ENCODE results near the gene INPP5D. TPM values are rescaled to one million over a fixed set of nuclear protein-coding genes. Genes with fewer than 3 reads are reported as not detected.

Gene INPP5D
- total RNA-seq, 2 donors from 2014 or later, result 0.66 to 3.0 TPM

- Mint-ChIP-seq H3K9me3 (peaks cover 7% of the 10 kb centered on the region), H3K4me3 (no peak overlapping the region), H3K27me3 (ENCODE audit: insufficient read depth) (no peaks in the 10 kb centered on the region), H3K4me1 (no peaks in the 10 kb centered on the region), H3K27ac (no peak overlapping the region), H3K36me3 (ENCODE audit: low read depth) (no peaks in the 10 kb centered on the region)
- Histone ChIP-seq H3K9me3 (ENCODE audit: control insufficient read depth, low read length) (peaks cover 7% of the 10 kb centered on the region), H3K4me1 (ENCODE audit: control insufficient read depth, insufficient read depth, low read length) (no peaks in the 10 kb centered on the region), H3K36me3 (ENCODE audit: control insufficient read depth, insufficient read depth, low read length) (no peaks in the 10 kb centered on the region), H3K4me3 (ENCODE audit: low read length) (no peak overlapping the region), H3K9ac (ENCODE audit: extremely low read depth, low read length, poor library complexity, severe bottlenecking) (no peak overlapping the region), H3K27me3 (ENCODE audit: control insufficient read depth, insufficient read depth, low read length, poor library complexity, severe bottlenecking) (no peaks in the 10 kb centered on the region), H3K27ac (ENCODE audit: low read depth, low read length) (no peak overlapping the region)
- no peak for DNase-seq
- TF ChIP-seq, protein P1, sequence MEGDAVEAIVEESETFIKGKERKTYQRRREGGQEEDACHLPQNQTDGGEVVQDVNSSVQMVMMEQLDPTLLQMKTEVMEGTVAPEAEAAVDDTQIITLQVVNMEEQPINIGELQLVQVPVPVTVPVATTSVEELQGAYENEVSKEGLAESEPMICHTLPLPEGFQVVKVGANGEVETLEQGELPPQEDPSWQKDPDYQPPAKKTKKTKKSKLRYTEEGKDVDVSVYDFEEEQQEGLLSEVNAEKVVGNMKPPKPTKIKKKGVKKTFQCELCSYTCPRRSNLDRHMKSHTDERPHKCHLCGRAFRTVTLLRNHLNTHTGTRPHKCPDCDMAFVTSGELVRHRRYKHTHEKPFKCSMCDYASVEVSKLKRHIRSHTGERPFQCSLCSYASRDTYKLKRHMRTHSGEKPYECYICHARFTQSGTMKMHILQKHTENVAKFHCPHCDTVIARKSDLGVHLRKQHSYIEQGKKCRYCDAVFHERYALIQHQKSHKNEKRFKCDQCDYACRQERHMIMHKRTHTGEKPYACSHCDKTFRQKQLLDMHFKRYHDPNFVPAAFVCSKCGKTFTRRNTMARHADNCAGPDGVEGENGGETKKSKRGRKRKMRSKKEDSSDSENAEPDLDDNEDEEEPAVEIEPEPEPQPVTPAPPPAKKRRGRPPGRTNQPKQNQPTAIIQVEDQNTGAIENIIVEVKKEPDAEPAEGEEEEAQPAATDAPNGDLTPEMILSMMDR (conservative IDR thresholded peaks at IDR 0.05), result no peak
- WGBS, 2 experiments (ENCODE audit: insufficient coverage in 1 of 2, insufficient read length in 1 of 2), result 93 to 100% methylated on average over 8 of the region's 8 CpGs
These were observed 124.5 kb downstream of the INPP5D start for GRCh38 chr2:233184669-233185068.

- Histone ChIP-seq H3K9me3 (ENCODE audit: control insufficient read depth, low read length) (peaks cover under 1% of the 10 kb centered on the region), H3K4me1 (ENCODE audit: control insufficient read depth, insufficient read depth, low read length) (no peaks in the 10 kb centered on the region), H3K27me3 (ENCODE audit: control insufficient read depth, insufficient read depth, low read length, poor library complexity, severe bottlenecking) (no peaks in the 10 kb centered on the region), H3K4me3 (ENCODE audit: low read length) (no peak overlapping the region), H3K27ac (ENCODE audit: low read depth, low read length) (peak overlapping the region; percentile 6), H3K9ac (ENCODE audit: extremely low read depth, low read length, poor library complexity, severe bottlenecking) (no peak overlapping the region), H3K36me3 (ENCODE audit: control insufficient read depth, insufficient read depth, low read length) (no peaks in the 10 kb centered on the region)
- no peak overlapping the region for H3K4me3 Mint-ChIP-seq
- 89 to 90% methylated on average over 2 to 7 of the region's 7 CpGs for WGBS, 2 experiments (ENCODE audit: insufficient coverage in 1 of 2, insufficient read length in 1 of 2)
- no peaks in the 10 kb centered on the region for H3K4me1 Mint-ChIP-seq
- TF ChIP-seq, protein P1 (conservative IDR thresholded peaks at IDR 0.05), result no peak
- H3K36me3 Mint-ChIP-seq (ENCODE audit: low read depth), result no peaks in the 10 kb centered on the region
- no peak for DNase-seq
- H3K27ac Mint-ChIP-seq, result no peak overlapping the region
- peaks cover 1% of the 10 kb centered on the region for H3K9me3 Mint-ChIP-seq
- H3K27me3 Mint-ChIP-seq (ENCODE audit: insufficient read depth), result no peaks in the 10 kb centered on the region
These were observed 125.2 kb downstream of the INPP5D start for GRCh38 chr2:233185330-233185729.

- no peaks in the 10 kb centered on the region for H3K9me3 Mint-ChIP-seq
- no peaks in the 10 kb centered on the region for H3K36me3 ChIP-seq (ENCODE audit: control insufficient read depth, insufficient read depth, low read length)
- no peaks in the 10 kb centered on the region for H3K4me1 ChIP-seq (ENCODE audit: control insufficient read depth, insufficient read depth, low read length)
- H3K4me1 Mint-ChIP-seq, result no peaks in the 10 kb centered on the region
- H3K9me3 ChIP-seq (ENCODE audit: control insufficient read depth, low read length), result no peaks in the 10 kb centered on the region
- no peak overlapping the region for H3K9ac ChIP-seq (ENCODE audit: extremely low read depth, low read length, poor library complexity, severe bottlenecking)
- H3K27me3 ChIP-seq (ENCODE audit: control insufficient read depth, insufficient read depth, low read length, poor library complexity, severe bottlenecking), result no peaks in the 10 kb centered on the region
- no peak for DNase-seq
- TF ChIP-seq, protein P1 (conservative IDR thresholded peaks at IDR 0.05), result no peak
- no peak overlapping the region for H3K27ac ChIP-seq (ENCODE audit: low read depth, low read length)
- H3K27me3 Mint-ChIP-seq (ENCODE audit: insufficient read depth), result no peaks in the 10 kb centered on the region
- no peak overlapping the region for H3K27ac Mint-ChIP-seq
- no peak overlapping the region for H3K4me3 ChIP-seq (ENCODE audit: low read length)
- H3K4me3 Mint-ChIP-seq, result no peak overlapping the region
- H3K36me3 Mint-ChIP-seq (ENCODE audit: low read depth), result no peaks in the 10 kb centered on the region
- WGBS, 2 experiments (ENCODE audit: insufficient coverage in 1 of 2, insufficient read length in 1 of 2), result 94 to 96% methylated on average over 8 of the region's 8 CpGs
These were observed 125.8 kb downstream of the INPP5D start for GRCh38 chr2:233185963-233186362.
